ENCODE data around the gene ADAMTS2. TPM values are rescaled to one million over a fixed set of nuclear protein-coding genes. Genes with fewer than 3 reads are reported as not detected.

Gene ADAMTS2
- total and polyA plus RNA-seq, 2 of the 8 experiments (the other 6 are each of a cell fraction or from before 2014, with no cell fraction given), result 6.6 to 7.3 TPM

DNA sequence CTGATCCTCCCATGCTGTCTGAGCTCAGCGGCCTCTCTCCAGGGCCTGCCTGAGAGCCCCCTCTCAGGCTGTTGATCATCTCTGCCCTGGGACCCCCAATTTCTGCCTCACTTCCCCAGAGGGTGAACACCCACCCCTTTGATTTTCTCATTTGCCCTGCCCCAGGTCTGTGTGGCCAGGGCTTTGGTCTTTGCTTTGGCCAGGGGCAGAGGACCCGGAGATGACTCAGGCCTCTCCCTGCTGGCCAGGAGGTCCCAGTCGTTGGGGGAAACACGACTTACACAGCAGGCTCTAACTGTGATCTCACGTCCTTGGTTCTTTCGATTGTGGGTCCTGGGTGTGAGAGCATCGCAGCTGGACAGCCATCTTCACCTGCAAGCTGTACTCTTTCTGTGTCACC lies 1.1 kb upstream of the ADAMTS2 start (continued):
- TF ChIP-seq FOSL1 (IDR thresholded peaks at IDR 0.05; ENCODE audit: insufficient read depth, low read depth, low read length) (no peak), EZH2 (IDR thresholded peaks at IDR 0.05; ENCODE audit: low read depth, low read length, severe bottlenecking) (no peak), SIX5 (IDR thresholded peaks at IDR 0.05; ENCODE audit: low read depth, low read length) (no peak), POLR2A (IDR thresholded peaks at IDR 0.05; ENCODE audit: control extremely low read depth in 1 of 2, low read depth in 2 of 2, low read length in 2 of 2) (no peak), PHF8 (conservative IDR thresholded peaks at IDR 0.05; ENCODE audit: low read depth, low read length) (no peak), HDAC2 (IDR thresholded peaks at IDR 0.05; ENCODE audit: borderline replicate concordance in 1 of 2, low read depth in 2 of 2, low read length in 2 of 2) (no peak)
